Endodermal cell (in vitro differentiated cells): ENCODE data around the gene NME2. TPM values are rescaled to one million over a fixed set of nuclear protein-coding genes. Genes with fewer than 3 reads are reported as not detected.

Source experiments
- DNase-seq: peaks from one replicate; pipeline ENCODE4 v3.0.0-alpha.2; 2017
- H3K27ac ChIP-seq: 2 replicates; pipeline ENCODE4 v1.5.1; 2013; ENCODE audit warnings: mild to moderate bottlenecking, low read depth, low read length, moderate library complexity
- H3K27me3 ChIP-seq: 2 replicates; pipeline ENCODE4 v1.6.1; 2013; ENCODE audit warnings: mild to moderate bottlenecking, low read length, moderate library complexity; ENCODE audit not compliant: insufficient read depth, control insufficient read depth, poor library complexity, severe bottlenecking
- H3K36me3 ChIP-seq: 2 replicates; pipeline ENCODE4 v1.7.0; 2013; ENCODE audit warnings: mild to moderate bottlenecking, low read length, moderate library complexity; ENCODE audit not compliant: control insufficient read depth, insufficient read depth
- H3K4me1 ChIP-seq: one replicate; pipeline ENCODE4 v1.7.0; 2013; ENCODE audit warnings: low read length; ENCODE audit not compliant: control insufficient read depth, insufficient read depth
- H3K4me3 ChIP-seq: 2 replicates; pipeline ENCODE4 v1.5.1; 2013; ENCODE audit warnings: mild to moderate bottlenecking, low read length, moderate library complexity
- H3K9ac ChIP-seq: 2 replicates; pipeline ENCODE4 v1.6.1; 2013; ENCODE audit warnings: mild to moderate bottlenecking, low read length, moderate library complexity; ENCODE audit not compliant: poor library complexity, severe bottlenecking; ENCODE audit errors: extremely low read depth
- H3K9me3 ChIP-seq: 2 replicates; pipeline ENCODE4 v1.6.1; 2013; ENCODE audit warnings: mild to moderate bottlenecking, low read length, moderate library complexity; ENCODE audit not compliant: control insufficient read depth
- H3K27ac Mint-ChIP-seq: 2 replicates; pipeline ENCODE4 v1.8.0; 2020; ENCODE audit warnings: mixed read lengths
- H3K27me3 Mint-ChIP-seq: 2 replicates; pipeline ENCODE4 v1.8.0; 2021; ENCODE audit warnings: mild to moderate bottlenecking, mixed read lengths; ENCODE audit not compliant: insufficient read depth
- H3K36me3 Mint-ChIP-seq: 2 replicates; pipeline ENCODE4 v1.8.0; 2020; ENCODE audit warnings: low read depth, mixed read lengths
- H3K4me1 Mint-ChIP-seq: 2 replicates; pipeline ENCODE4 v1.8.0; 2020; ENCODE audit warnings: mixed read lengths
- H3K4me3 Mint-ChIP-seq: 2 replicates; pipeline ENCODE4 v1.8.0; 2020; ENCODE audit warnings: mild to moderate bottlenecking, moderate library complexity, mixed read lengths
- H3K9me3 Mint-ChIP-seq: 2 replicates; pipeline ENCODE4 v1.8.0; 2020; ENCODE audit warnings: mild to moderate bottlenecking, mixed read lengths
- CTCF ChIP-seq: fragments of 200-600 bp; sonication (generic); conservative IDR thresholded peaks from 2 replicates; pipeline ENCODE4 v1.5.0; 2021; ENCODE audit warnings: antibody characterized with exemption, mild to moderate bottlenecking
- WGBS, 2 experiments: methylation state at CpG; one replicate each; pipeline versions ENCODE4 v1.1.5 to v1.1.7; 2013; ENCODE audit warnings: missing lambda C conversion rate in 2 of 2, mixed read lengths in 1 of 2; ENCODE audit not compliant: insufficient coverage in 1 of 2, insufficient read length in 1 of 2; 5-methylcytosine and 5-hydroxymethylcytosine counted together
- total RNA-seq, 2 donors: library from RNA; stranded (reverse); fragmentation: NEBNext Ultra II Directional in 1 of 2; extraction: Animal tissue kit (Norgen Biotek cat#: 25700) in 1 of 2; gene quantifications; 2 replicates in 1 of 2; 3 replicates in 1 of 2; pipeline ENCODE4 v1.2.1, GENCODE V29; 2021

NME2 gene
- total RNA-seq, 2 donors from 2014 or later: 560 to 707 TPM

DNA sequence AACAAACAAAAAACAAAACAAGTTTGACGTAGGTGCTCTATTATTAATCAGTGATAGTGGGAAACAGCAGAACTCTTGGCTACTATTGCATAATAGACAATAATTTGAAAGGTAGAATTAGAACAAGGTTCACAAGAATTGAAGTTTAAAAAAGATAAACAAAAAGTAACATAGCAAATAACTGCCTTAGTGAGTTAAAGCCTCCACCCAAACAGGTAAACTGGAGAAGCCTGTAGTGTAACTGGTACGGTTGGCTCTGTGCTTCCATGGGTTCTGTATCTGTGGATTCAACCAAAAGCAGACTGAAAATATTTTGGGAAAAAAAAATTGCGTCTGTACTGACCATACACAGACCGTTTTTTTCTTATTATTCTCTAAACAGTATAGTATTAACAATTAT lies 55.1 kb downstream of the NME2 start:
- no peak overlapping the region for H3K27ac Mint-ChIP-seq
- WGBS, 2 experiments: 96 to 100% methylated on average over 1 to 4 of the region's 4 CpGs
- no peaks in the 10 kb centered on the region for H3K9me3 Mint-ChIP-seq
- H3K36me3 Mint-ChIP-seq: peaks cover 57% of the 10 kb centered on the region
- TF ChIP-seq CTCF: no peak
- no peak overlapping the region for H3K4me3 ChIP-seq
- H3K4me1 Mint-ChIP-seq: peaks cover 12% of the 10 kb centered on the region
- no peaks in the 10 kb centered on the region for H3K27me3 ChIP-seq
- no peak for DNase-seq
- H3K36me3 ChIP-seq: peaks cover 72% of the 10 kb centered on the region
- H3K9ac ChIP-seq: no peak overlapping the region
- no peaks in the 10 kb centered on the region for H3K4me1 ChIP-seq
- no peak overlapping the region for H3K27ac ChIP-seq
- no peaks in the 10 kb centered on the region for H3K27me3 Mint-ChIP-seq
- no peak overlapping the region for H3K4me3 Mint-ChIP-seq
- H3K9me3 ChIP-seq: no peaks in the 10 kb centered on the region

Other genes starting within 250 kb of the NME2 start
- 10 to 100 TPM; 64.8 to 77.7 TPM for gene SPAG9, start 45.5 kb upstream of the NME2 start, total RNA-seq
- 100 to 1,000 TPM in 1 of 2 donors, 10 to 100 TPM in 1; 99.6 to 107 TPM for gene NME1, start 12.9 kb upstream of the NME2 start, total RNA-seq
- gene MBTD1, start 93.6 kb downstream of the NME2 start, total RNA-seq: 10 to 100 TPM; 33.6 to 37.7 TPM
- gene UTP18, start 94.1 kb downstream of the NME2 start, total RNA-seq: 10 to 100 TPM; 52.3 to 68.7 TPM